Right lung (tissue), 5 donors: Measurements from ENCODE around the gene CYP3A5. TPM values are rescaled to one million over a fixed set of nuclear protein-coding genes. Genes with fewer than 3 reads are reported as not detected.
"Not testable (repeated sequence)": the region's sequence is repeated elsewhere in the genome, so short reads cannot be mapped to it uniquely, and the experiment has no call there.

Source experiments
- DNase-seq, 2 donors: peaks; one replicate each; pipeline ENCODE4 v3.0.0-alpha.2; 2013
- polyA plus RNA-seq, 5 donors: library from polyadenylated mRNA; unstranded; fragments of 120-200 nt; gene quantifications; one replicate each; pipeline versions ENCODE4 v1.2.1 to v1.2.3, GENCODE V29; 2013; ENCODE audit warnings: inconsistent platforms in 1 of 5, low replicate concordance in 1 of 5; ENCODE audit not compliant: insufficient read length in 5 of 5, insufficient read depth in 1 of 5

CYP3A5 gene
- polyA plus RNA-seq, 5 donors: 15.1 to 25.8 (median 19.6) TPM

DNA sequence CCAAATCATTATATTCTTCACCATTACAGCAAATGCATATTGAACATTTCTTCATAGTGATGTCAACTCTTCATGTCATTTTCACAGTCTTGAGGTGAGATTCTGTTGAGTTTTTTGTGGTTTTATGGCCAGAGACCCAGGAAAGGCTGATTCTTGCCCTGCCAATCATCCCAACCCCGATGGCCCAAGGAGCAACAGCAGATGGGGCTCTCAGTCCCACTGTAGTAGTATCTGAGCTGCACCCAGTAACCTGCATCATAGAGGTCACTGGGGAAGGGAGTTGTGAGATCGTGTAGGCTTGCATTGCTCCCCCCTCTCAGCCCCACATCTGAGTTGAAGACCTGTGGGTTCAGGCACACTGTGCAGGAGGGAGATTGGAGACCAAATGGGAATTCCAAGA, 36.3 kb downstream of the CYP3A5 start:
- no peak for DNase-seq

DNA sequence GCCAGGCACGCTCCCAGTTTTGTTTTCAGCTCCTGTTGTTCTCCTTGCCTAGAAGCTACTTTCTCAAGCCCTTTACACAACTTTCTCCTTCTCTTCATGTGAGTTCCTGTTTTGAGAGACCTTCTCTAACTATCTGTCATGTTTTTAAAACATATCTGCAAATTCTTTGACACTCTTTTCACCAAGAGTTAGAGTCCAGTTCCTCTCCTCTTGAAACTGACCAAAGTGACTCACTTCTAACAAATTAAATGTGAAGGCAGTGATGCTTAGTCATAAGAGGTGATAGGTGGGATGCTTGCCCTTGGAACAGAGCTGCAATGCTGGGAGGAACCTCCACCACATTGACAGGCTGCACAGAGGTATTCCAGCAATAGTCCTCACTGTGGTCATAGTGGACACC, 37.8 kb downstream of the CYP3A5 start:
- no peak for DNase-seq

DNA sequence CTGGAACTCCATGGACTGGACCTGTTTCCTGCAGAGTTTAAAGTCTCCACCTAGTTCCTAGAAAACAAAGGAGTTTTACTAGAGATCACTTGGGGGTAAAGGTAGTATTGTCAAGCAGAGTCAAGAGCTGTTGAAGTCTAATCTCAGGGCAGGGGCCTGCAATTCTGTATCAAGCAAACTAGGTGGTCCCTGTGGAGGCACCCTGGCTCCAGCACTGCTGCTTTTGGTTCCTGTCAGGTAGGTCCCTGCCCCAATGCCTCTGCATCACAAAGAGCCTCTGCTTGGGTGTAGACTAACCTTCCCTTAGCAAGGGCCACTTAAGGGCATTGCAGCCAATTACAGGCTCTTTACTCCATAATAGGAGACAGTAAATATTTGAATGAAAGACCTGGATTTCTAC, 40.5 kb downstream of the CYP3A5 start:
- DNase-seq: no peak

DNA sequence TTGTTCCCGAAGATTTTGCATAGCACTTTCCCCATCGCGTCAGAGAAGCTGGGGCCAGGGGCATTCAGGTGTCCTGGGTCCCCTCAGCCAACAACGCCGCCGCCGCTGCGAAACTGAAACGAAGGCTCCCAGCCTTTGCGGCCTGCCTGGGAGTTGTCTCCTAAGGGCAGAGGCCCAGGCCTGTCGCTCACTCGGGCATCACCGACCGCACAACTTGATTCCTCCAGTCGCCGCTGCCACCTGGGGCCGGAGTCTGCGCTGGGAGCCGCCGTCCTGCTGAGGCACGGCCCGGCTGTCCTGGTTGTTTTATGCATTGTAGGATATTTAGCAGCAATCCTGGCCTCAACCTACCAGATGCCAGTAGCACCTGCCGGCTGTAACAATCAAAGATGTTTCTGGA, 41.1 kb downstream of the CYP3A5 start:
- no peak for DNase-seq

DNA sequence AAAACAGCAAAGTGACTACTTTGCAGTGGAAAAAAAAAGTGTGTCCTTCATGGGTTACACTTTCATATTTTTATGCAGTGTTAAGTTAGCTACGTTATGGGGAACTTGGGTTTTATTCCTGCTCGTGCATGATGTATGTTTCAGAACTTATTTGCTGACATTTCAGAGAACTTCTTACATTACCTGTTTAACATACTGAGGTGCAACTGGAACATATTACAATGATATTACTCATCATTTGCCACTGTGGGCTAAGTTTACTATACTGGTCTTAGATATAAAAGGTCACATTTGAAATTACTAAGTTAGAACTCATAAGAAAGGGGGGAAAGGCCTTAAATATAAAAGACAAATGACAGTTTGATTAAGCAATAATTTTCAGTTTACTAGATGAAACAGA, 42.4 kb downstream of the CYP3A5 start:
- DNase-seq: not testable (repeated sequence)

- peak; percentile 13 to 33 for DNase-seq
Measured at GRCh38 chr7:99631295-99632109, 48.3 kb downstream of the CYP3A5 start.

DNA sequence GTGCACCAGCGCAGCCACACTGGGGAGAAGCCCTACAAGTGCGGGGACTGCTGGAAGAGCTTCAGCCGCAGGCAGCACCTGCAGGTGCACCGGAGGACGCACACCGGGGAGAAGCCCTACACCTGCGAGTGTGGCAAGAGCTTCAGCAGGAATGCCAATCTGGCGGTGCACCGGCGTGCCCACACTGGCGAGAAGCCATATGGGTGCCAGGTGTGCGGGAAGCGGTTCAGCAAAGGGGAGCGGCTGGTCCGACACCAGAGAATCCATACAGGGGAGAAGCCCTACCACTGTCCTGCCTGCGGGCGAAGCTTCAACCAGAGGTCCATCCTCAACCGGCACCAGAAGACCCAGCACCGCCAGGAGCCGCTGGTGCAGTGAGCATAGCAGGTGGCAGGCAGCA, 50.2 kb downstream of the CYP3A5 start:
- no peak for DNase-seq

DNA sequence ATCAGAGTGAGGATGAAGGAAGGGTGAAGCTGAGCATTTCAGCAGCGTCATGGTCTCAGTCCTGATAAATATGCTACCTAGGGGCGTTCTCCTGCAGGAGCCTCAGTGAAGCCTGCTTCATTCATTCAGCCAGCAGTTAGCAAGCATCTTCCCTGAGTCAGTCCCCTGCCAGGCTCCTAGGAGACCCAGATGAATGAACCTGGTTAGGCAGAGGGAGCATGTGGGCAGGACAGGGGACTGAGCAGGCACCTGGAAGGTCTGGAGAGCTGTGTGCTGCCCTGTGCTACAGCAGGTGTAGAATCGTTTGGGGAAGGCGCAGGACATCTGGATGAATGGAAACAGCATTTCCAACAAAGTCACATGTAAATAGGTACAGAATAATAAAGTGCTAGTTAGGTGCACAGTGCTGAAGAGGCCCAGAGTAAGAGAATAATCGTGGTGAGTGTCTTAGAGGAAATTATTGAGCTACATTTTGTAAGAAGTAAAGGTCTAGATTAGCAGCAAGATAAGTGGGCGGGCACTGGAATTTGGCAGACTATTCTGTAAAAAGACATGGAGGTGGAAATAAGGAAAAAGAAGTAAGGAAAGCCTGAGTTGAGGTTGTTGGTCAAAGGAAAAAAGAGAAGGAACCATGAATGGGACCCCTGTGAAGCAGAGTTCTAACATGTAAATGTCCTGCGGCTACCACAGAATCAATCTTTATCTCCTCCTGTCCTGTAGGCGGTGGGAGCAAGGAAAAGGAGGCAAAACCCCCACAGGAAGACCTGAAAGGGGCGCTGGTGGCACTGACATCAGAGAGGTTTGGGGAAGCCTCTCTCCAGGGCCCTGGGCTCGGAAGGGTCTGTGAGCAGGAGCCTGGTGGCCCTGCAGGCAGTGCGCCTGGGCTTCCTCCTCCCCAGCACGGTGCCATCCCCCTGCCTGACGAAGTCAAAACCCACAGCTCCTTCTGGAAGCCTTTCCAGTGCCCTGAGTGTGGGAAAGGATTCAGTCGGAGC, 51.0 kb downstream of the CYP3A5 start:
- no peak for DNase-seq

DNA sequence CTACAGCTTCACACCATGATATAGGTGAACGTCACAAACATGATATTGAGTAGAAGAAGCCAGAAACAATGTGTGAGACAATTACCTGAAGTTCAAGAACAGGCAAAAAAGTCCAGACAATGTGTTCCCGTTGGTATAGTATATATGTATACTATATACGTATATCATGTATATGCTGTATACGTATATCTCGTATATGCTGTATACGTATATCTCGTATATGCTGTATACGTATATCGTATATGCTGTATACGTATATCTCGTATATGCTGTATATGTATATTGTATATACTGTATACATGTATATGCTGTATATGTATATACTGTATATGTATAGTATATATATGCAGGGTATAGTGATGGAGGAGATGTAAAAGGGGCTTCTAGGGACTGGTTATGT, 52.3 kb downstream of the CYP3A5 start:
- DNase-seq: no peak

GRCh38 chr7:99626661-99627060, 53.1 kb downstream of the CYP3A5 start:
- DNase-seq: no peak

DNA sequence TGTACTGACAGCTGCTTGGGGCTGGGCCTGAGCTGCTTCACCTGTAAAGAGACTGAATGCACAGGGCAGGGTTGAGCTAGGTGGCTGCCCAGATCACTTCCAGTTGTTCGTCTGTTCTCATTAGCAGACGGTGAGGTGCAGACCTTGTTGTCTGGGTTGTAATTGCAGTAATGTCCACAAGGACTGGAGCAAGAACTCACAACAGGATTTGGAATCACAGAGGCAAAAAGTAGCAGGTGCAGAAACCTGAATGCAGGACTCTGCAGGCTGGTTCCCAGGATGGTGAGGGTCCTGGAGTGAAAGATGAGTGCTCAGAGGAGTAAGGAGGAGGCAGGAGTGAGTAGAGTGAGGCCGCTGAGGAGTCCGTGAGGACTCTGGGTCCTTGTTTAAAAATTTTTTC, 53.8 kb downstream of the CYP3A5 start:
- no peak for DNase-seq

GRCh38 chr7:99625321-99625720, 54.5 kb downstream of the CYP3A5 start:
- DNase-seq: no peak

- DNase-seq: no peak
Measured at GRCh38 chr7:99624484-99624883, 55.3 kb downstream of the CYP3A5 start.

- no peak for DNase-seq
Measured at GRCh38 chr7:99623702-99624447, 55.9 kb downstream of the CYP3A5 start.

DNA sequence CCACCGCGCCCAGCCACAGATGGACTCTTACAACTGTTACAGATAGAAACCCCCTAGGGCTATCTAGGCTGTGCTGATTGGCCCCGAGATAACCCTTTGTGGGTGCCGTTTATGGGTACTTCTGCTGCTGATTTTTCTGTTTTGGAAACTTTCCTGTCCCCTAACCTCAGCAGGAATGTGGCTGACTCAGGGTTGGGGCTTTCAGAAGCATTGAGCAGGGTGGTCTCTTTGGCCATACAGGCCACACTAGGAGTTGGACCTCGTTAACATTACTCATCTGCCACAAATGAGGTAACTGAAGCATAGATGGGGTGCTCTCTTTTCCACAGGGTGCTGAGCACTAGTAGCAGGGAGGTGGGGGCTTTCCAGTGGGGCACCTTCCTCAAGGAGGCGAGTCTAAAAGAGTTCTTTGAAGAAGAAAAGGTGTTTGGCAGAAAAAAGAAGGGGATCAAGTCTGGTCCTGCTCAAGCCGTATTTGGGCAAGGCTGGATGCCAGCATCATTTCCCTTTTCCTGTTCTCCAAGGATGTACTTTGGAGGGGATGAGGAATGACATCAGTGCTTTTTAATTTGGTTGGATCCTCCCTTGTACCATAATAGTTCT, 56.6 kb downstream of the CYP3A5 start:
- no peak for DNase-seq

DNA sequence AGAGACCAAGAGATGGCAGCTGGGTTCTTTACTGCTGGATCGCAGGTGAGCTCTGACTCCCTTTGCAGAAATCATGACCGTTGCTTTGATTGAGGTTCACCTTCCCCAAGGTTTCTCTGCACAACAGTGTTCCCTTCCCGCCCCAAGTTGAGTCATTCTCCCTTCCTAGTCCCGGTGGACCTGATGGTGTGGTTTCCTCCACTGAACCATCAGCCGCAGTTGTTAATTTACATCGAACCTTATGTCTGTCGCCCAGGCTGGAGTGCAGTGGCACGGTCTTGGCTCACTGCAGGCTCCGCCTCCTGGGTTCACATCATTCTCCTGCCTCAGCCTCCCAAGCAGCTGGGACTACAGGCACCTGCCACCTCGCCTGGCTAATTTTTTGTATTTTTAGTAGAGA, 57.2 kb downstream of the CYP3A5 start:
- no peak for DNase-seq

DNA sequence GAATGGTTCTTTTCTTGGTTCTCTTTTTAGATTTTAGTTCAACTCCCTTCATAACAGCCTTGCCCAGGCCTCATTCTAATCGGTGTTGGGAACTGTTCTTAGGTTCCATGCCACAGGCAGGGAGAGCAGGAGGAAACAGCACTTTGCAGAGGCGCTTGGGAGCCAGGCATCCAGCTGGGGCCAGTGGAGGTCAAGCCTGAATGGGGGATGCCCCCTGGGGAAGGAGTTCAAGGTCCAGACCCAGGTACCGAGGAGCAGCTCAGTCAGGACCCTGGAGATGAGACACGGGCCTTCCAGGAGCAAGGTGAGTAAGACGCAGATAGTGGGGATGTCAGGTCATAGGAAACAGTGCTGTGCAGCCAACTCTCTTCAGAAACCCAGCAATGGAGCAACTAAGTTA, 58.5 kb downstream of the CYP3A5 start:
- DNase-seq: no peak

- DNase-seq: no peak
Measured at GRCh38 chr7:99619571-99620130, 60.1 kb downstream of the CYP3A5 start.

GRCh38 chr7:99618726-99619125, 61.1 kb downstream of the CYP3A5 start:
- no peak for DNase-seq

- DNase-seq: no peak
Measured at GRCh38 chr7:99617192-99617781, 62.5 kb downstream of the CYP3A5 start.
